Thyroid gland (tissue), 4 donors: ENCODE measurements around the gene CCDC43.

Source experiments
- POLR2A ChIP-seq, 2 donors: fragments of 450-650 bp; IDR thresholded peaks; one replicate each; pipeline ENCODE4 v1.6.1; 2017; ENCODE audit warnings: antibody characterized with exemption in 2 of 2, mild to moderate bottlenecking in 2 of 2, moderate library complexity in 1 of 2
- TF ChIP-seq, protein P1 (sequence below), 6 experiments: fragments of 200-600 bp in 3 of 6; fragments of 450-650 bp in 3 of 6; sonication (generic) in 3 of 6; IDR thresholded peaks; one replicate each; pipeline ENCODE4 v1.5.1; 2016 to 2019; ENCODE audit warnings: antibody characterized with exemption in 6 of 6, mild to moderate bottlenecking in 2 of 6, inconsistent platforms in 1 of 6, moderate library complexity in 1 of 6

DNA sequence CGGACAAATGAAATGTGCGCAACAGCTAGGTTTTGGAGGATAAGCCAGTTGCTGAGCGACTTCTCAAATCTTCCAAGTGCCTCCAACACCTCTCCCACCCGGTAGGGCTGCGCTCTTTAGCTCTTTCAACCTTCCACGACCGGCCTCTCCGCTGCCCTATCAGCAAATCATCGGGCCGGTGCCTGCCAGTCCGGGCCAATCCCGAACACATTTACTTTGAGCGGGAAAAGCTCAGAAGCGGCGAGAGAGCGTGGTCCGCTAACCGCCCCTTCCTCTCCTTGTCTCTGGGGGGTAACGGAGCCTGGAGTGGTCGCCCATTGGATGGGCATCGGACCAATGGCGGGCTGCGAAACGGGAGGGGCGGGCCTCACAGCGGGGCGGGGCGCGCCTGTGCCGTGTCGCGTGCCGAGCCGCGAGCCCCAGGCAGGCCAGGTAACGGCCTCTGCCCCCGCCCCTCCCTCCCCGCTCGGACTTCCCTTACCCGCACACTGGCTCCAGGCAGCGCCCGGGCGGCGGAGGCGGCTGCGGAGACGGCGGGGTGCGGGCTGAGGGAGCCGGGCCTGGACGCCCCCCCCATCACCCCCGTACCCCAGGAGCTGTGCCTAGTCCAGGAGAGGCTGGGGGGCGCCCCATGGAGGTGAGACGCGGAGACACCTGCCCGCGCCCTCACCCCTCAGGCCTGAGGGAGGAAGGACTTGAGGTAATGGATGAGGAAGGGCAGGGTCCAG is 33.4 kb downstream of the CCDC43 start, which contains the start of gene MEIOC:
- TF ChIP-seq, protein P1, sequence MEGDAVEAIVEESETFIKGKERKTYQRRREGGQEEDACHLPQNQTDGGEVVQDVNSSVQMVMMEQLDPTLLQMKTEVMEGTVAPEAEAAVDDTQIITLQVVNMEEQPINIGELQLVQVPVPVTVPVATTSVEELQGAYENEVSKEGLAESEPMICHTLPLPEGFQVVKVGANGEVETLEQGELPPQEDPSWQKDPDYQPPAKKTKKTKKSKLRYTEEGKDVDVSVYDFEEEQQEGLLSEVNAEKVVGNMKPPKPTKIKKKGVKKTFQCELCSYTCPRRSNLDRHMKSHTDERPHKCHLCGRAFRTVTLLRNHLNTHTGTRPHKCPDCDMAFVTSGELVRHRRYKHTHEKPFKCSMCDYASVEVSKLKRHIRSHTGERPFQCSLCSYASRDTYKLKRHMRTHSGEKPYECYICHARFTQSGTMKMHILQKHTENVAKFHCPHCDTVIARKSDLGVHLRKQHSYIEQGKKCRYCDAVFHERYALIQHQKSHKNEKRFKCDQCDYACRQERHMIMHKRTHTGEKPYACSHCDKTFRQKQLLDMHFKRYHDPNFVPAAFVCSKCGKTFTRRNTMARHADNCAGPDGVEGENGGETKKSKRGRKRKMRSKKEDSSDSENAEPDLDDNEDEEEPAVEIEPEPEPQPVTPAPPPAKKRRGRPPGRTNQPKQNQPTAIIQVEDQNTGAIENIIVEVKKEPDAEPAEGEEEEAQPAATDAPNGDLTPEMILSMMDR (IDR thresholded peaks at IDR 0.05) = no peak
- TF ChIP-seq POLR2A (IDR thresholded peaks at IDR 0.05) = no peak
